COR-L47 (cell line): ENCODE measurements around the gene CDCA8.
"Not testable (repeated sequence)": the region's sequence is repeated elsewhere in the genome, so short reads cannot be mapped to it uniquely, and the experiment has no call there.

ENCODE experiments used
- DNase-seq: peaks from one replicate; lab custom pipeline; 2025; lab: John Stamatoyannopoulos, UW

Gene CDCA8

GRCh38 chr1:37673920-37674319 is 18.4 kb upstream of the CDCA8 start:
- no peak for DNase-seq

- DNase-seq: no peak
Measured at GRCh38 chr1:37676281-37677142, 15.8 kb upstream of the CDCA8 start.

- no peak for DNase-seq
Measured at GRCh38 chr1:37677143-37677439, 15.2 kb upstream of the CDCA8 start.

GRCh38 chr1:37677808-37678207 is 14.5 kb upstream of the CDCA8 start:
- no peak for DNase-seq

- no peak for DNase-seq
Measured at GRCh38 chr1:37680933-37681332, 11.4 kb upstream of the CDCA8 start.

DNA sequence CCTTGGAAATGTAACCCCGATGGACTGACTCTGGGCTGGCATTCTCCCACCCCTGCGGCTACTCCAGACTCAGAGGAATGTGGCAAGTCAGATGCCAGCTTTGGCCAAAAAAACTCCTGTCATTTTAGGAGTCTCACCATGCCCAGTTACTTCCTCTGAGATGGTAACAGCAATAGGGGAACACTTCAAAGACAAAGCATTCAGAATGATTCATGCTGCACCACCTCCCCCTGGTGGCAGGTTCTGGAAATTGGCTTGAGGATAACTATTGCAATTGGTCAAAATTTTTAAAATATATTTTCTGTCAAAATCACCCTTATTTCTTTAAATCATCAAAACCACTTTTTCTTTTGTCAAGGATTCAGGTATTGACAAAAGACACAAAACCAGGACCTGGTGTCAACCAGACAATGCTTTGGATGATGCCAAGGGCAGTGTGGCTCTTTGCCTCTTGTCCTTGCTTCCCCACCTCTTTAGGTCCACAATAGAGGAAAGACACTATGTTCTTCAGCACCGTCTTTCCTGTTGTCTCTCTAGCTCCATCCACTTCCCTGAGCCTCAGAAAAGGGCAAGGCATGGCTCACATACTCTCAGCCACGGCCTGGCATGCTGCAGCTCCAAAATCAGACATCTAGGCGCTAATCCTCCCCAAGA is 9.9 kb upstream of the CDCA8 start:
- DNase-seq: peak; percentile 59

- not testable (repeated sequence) for DNase-seq
Measured at GRCh38 chr1:37684182-37684581, 8.1 kb upstream of the CDCA8 start.

DNA sequence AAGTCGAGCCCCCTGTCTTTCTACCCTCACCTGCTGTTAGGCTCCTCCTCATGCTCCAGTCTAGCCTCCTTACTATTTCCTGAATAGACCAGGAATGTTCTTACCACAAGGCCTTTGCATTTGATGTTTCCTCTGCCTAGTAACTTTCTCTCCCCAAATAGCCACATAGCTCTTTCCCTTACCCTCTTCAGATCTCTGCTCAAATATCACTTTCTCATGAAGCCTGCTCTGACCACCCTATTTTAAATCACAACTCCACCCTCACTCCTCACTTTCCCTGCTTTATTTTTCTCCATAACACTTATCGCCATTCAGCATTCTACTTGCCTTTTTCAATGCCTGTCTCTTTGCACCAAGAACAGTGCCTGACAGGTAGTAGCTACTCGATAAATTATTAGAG is 6.6 kb upstream of the CDCA8 start:
- no peak for DNase-seq

DNA sequence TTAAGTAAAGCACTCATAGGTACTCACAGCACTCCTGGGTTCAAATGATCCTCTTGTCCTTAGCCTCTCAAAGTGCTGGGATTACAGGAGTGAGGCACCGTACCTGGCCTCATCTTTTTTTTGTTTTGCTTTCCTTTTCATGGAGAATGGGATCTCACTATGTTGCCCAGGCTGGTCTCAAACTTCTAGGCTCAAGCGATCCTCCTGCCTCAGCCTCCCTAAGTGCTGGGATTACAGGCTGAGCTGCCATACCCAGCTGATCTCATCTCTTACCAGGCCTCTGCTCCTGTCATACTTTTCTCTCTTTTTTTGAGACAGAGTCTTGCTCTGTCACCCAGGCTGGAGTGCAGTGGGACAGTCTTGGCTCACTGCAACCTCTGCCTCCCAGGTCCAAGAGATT is 4.6 kb upstream of the CDCA8 start:
- not testable (repeated sequence) for DNase-seq

- no peak for DNase-seq
Measured at GRCh38 chr1:37688926-37689325, 3.4 kb upstream of the CDCA8 start.

- peak; percentile 31 for DNase-seq
Measured at GRCh38 chr1:37691497-37692077, 729 bp upstream of the CDCA8 start.

- no peak for DNase-seq
Measured at GRCh38 chr1:37692834-37693175, 489 bp downstream of the CDCA8 start.

GRCh38 chr1:37697090-37697489 is 4.8 kb downstream of the CDCA8 start:
- DNase-seq: no peak

DNA sequence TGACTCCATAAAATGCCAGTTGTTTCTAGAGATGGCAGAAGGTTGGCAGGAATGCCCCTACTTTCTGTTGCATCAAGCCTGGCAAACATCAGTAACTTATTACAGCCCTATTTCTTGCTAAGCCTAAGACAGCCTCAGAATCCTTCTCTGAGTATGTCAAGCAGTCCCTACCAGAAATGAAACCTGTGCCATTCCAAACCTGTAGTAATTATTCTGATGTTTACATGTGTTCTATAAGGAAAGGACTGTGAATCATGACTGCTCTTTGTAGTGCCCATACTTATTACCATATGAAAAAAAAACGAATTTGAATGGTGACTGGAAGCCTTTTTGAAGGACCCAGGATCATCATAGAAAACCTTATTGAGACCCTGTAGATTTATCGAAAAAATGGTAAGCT is 5.4 kb downstream of the CDCA8 start:
- no peak for DNase-seq

DNA sequence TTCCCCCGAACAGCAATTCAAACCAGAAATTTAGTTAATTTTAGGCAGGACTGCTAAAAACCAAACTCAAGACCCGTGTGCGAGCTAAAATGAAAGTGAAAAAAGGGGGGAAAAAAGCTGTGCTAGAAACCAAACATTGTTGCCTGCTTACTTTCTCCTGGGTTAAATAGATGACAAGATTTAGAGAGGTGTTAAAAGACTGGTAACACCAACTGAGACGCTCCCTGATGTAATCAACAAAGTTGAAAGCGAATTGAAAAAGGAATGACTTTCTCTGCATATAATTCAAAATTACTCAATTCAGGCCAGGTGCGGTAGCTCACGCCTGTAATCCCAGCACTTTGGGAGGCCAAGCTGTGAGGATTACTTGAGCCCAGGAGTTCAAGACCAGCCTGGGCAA is 6.8 kb downstream of the CDCA8 start:
- no peak for DNase-seq

- no peak for DNase-seq
Measured at GRCh38 chr1:37701051-37701450, 8.7 kb downstream of the CDCA8 start.

- DNase-seq: no peak
Measured at GRCh38 chr1:37703061-37703460, 10.7 kb downstream of the CDCA8 start.

GRCh38 chr1:37704966-37705365 is 12.7 kb downstream of the CDCA8 start:
- DNase-seq: no peak

DNA sequence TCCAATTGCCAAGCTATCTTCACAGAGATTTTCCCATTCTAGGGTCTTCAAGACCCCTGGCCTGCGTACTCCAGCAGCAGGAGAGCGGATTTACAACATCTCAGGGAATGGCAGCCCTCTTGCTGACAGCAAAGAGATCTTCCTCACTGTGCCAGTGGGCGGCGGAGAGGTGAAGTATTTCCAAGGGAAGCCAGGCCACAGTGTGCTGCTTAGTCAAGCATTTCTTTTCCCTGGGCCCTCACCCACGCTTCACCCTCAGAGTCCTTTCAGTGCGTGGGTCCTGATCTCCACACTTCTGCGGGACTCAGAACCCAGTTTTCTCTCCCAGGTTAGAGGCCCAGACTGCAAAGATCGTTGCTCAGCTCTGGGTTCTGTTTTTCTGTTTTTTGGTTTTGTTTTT is 13.1 kb downstream of the CDCA8 start:
- DNase-seq: no peak

DNA sequence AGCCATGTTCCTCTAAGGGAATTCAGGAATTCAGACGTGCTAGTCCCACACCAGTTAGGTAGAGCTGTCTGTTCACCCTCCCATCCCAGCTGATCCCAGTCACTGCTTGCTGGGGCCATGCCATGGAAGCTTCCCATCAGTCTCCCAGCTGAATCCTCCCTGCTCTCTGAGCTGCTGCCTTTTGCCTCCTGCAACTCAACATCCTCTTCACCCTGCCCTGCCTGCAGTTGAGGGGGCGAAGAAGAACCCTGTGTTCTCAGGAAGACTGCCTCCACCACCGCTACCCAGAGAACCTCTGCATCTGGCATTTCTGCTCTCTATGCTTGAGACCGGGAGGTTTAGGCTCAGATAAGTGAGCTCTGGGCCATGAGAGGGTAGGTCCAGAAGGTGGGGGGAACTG is 16.2 kb downstream of the CDCA8 start:
- DNase-seq: no peak

GRCh38 chr1:37714226-37714625 is 21.9 kb downstream of the CDCA8 start:
- no peak for DNase-seq

GRCh38 chr1:37714689-37715088 is 22.4 kb downstream of the CDCA8 start:
- DNase-seq: no peak

GRCh38 chr1:37716321-37716720 is 24.0 kb downstream of the CDCA8 start:
- DNase-seq: no peak

DNA sequence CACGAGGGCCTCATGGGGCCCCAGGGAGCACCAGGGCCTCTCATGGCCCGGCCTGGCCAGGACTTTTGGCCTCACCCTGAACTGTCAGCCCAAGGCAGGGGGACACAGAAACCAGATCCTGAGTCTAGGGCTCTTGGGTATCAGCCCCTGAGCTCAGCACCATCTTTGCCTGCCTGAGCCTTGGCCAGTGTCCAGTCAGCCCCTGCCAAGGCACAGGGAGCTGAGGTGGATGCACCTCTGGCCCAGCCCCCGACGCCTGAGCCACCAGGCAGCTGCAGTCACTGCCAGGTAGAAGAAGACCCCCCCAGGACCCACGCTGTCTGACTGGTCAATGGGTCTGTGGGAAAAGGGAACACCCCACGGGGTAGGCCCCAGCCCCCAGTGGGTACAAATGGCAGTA is 25.3 kb downstream of the CDCA8 start:
- DNase-seq: no peak
